A673 (cell line): ENCODE results near the gene GPR32. TPM values are rescaled to one million over a fixed set of nuclear protein-coding genes. Genes with fewer than 3 reads are reported as not detected.

ENCODE experiments used
- BruUV-seq: library from RNA; stranded (reverse); fragments of 400-500 nt; replicated peaks from 2 replicates; lab custom pipeline; 2021; lab: Mats Ljungman, UMichigan
- CTCF ChIA-PET: fragments of 300-600 bp; sonication (Branson Sonifier 250); formaldehyde crosslinking; loops from one replicate; lab custom pipeline; 2022; ENCODE audit warnings: antibody characterized with exemption; lab: Charles Lee
- POLR2A ChIA-PET: fragments of 300-600 bp; sonication (Branson Sonifier 250); formaldehyde crosslinking; loops from one replicate; lab custom pipeline; 2022; ENCODE audit warnings: antibody characterized with exemption; ENCODE audit not compliant: low non-redundant PET; lab: Charles Lee
- DNase-seq: peaks from one replicate; pipeline ENCODE4 v3.0.0-alpha.2; 2015; ENCODE audit warnings: low spot score
- H3K27ac ChIP-seq: fragments of 200-600 bp; sonication (generic); 2 replicates; pipeline ENCODE4 v1.5.1; 2016; ENCODE audit warnings: mixed run types, low read depth, mild to moderate bottlenecking, mixed read lengths, antibody characterized with exemption, low read length; ENCODE audit not compliant: poor library complexity, severe bottlenecking
- H3K27me3 ChIP-seq: fragments of 200-600 bp; sonication (generic); replicated peaks from 2 replicates; pipeline ENCODE4 v1.6.1; 2017; ENCODE audit warnings: mixed run types, low read depth, mild to moderate bottlenecking, mixed read lengths, antibody characterized with exemption, low read length; ENCODE audit not compliant: insufficient read depth, poor library complexity
- H3K36me3 ChIP-seq: fragments of 200-600 bp; sonication (generic); 2 replicates; pipeline ENCODE4 v1.6.1; 2016; ENCODE audit warnings: mixed run types, mild to moderate bottlenecking, mixed read lengths, antibody characterized with exemption, low read length; ENCODE audit not compliant: insufficient read depth, poor library complexity, severe bottlenecking
- H3K4me1 ChIP-seq: fragments of 200-600 bp; sonication (generic); 2 replicates; pipeline ENCODE4 v1.6.1; 2017; ENCODE audit warnings: mixed run types, mild to moderate bottlenecking, mixed read lengths, antibody characterized with exemption, low read length; ENCODE audit not compliant: insufficient read depth, poor library complexity, severe bottlenecking
- H3K4me3 ChIP-seq: fragments of 200-600 bp; sonication (generic); 2 replicates; pipeline ENCODE4 v1.5.1; 2016; ENCODE audit warnings: low read depth, mixed run types, mild to moderate bottlenecking, mixed read lengths, low read length; ENCODE audit not compliant: poor library complexity, severe bottlenecking
- H3K9me3 ChIP-seq: fragments of 200-600 bp; sonication (generic); 2 replicates; pipeline ENCODE4 v1.6.1; 2016; ENCODE audit warnings: mixed run types, low read depth, mild to moderate bottlenecking, mixed read lengths, antibody characterized with exemption, low read length; ENCODE audit not compliant: poor library complexity, severe bottlenecking
- CTCF ChIP-seq: fragments of 300-800, 200-600 bp; sonication (generic); conservative IDR thresholded peaks from 2 replicates; pipeline ENCODE4 v1.5.1; 2017; ENCODE audit warnings: low read depth, mild to moderate bottlenecking, antibody characterized with exemption, low read length, moderate library complexity, mixed read lengths
- EZH2 ChIP-seq: fragments of 200-600 bp; sonication (generic); IDR thresholded peaks from 2 replicates; pipeline ENCODE4 v1.6.1; 2017; ENCODE audit warnings: borderline replicate concordance, low read depth, mild to moderate bottlenecking, mixed read lengths, antibody characterized with exemption, low read length; ENCODE audit not compliant: poor library complexity, severe bottlenecking
- intact Hi-C: fragments of 100-400 bp; cut with micrococcal nuclease; formaldehyde crosslinking; loops from one replicate; pipeline ENCODE4 v1.10.0; 2022; ENCODE audit not compliant: unreplicated experiment
- total RNA-seq: library from RNA; stranded (reverse); gene quantifications from 2 replicates; pipeline ENCODE4 v1.2.3, GENCODE V29; 2021

GPR32 gene
- total RNA-seq, 1 experiment from 2014 or later, result not detected

GRCh38 chr19:50776131-50776530, 5.9 kb downstream of the GPR32 start:
- H3K9me3 ChIP-seq, result no peaks in the 10 kb centered on the region
- H3K27me3 ChIP-seq, result no peaks in the 10 kb centered on the region
- DNase-seq, result no peak
- CTCF ChIA-PET, result no interaction called here
- H3K4me1 ChIP-seq, result peaks cover 17% of the 10 kb centered on the region
- H3K36me3 ChIP-seq, result no peaks in the 10 kb centered on the region
- no peak overlapping the region for H3K4me3 ChIP-seq
- BruUV-seq, result no TSS peak
- TF ChIP-seq CTCF (no peak), EZH2 (no peak)
- intact Hi-C loops, result loop anchor here (5.0 kb wide), 1 partner anchor 54 kb away; the partner anchor contains the start of gene CLEC11A
- POLR2A ChIA-PET, result no interaction called here
- no peak overlapping the region for H3K27ac ChIP-seq

GRCh38 chr19:50777261-50777660, 7.0 kb downstream of the GPR32 start:
- H3K27me3 ChIP-seq, result no peaks in the 10 kb centered on the region
- no peak overlapping the region for H3K4me3 ChIP-seq
- H3K27ac ChIP-seq, result no peak overlapping the region
- intact Hi-C loops, result loop anchor here (5.0 kb wide), 1 partner anchor 55 kb away; the partner anchor contains the start of gene CLEC11A
- ChIA-PET POLR2A (no interaction called here), CTCF (interaction anchor here (1.1 kb wide), 1 partner anchor 53 kb away, joined by 10 read pairs; no protein-coding TSS in a partner anchor)
- DNase-seq, result no peak
- TF ChIP-seq EZH2, result no peak
- no peak for TF ChIP-seq CTCF
- no peaks in the 10 kb centered on the region for H3K36me3 ChIP-seq
- BruUV-seq, result no TSS peak
- H3K9me3 ChIP-seq, result no peaks in the 10 kb centered on the region
- peaks cover 17% of the 10 kb centered on the region for H3K4me1 ChIP-seq

DNA sequence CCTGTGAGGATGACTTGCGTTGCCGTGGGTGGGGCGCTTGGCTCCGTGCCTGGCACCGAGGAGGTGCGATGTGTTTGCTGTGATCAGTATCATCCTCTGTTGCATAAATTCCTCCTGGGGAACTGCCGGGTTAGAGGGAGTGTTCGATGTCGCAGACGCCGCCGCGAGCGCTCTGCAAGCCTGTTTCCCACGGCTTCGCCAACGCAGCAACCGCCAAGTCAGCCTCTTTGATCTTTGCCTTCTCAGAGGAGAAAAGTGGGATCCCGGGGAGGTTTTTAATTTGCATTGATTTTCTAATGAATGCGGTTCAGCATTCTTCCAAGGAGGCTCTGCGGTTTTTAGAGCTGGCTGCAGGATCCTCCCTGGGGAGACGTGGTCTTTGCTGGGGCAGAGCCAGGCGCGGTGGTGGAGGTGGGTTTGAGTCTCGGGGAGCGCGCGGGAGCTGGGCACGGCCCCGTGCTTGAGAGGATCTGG, 7.6 kb downstream of the GPR32 start:
- ChIA-PET CTCF (interaction anchor here (1.1 kb wide), 1 partner anchor 53 kb away, joined by 10 read pairs; no protein-coding TSS in a partner anchor), POLR2A (interaction anchor here (0.7 kb wide), 1 partner anchor 420 kb away, joined by 3 read pairs; no protein-coding TSS in a partner anchor)
- TF ChIP-seq EZH2 (no peak), CTCF (no peak)
- DNase-seq, result peak; percentile 85
- Histone ChIP-seq H3K36me3 (no peaks in the 10 kb centered on the region), H3K27ac (no peak overlapping the region), H3K4me1 (peaks cover 17% of the 10 kb centered on the region), H3K27me3 (no peaks in the 10 kb centered on the region), H3K9me3 (no peaks in the 10 kb centered on the region), H3K4me3 (peak overlapping the region; percentile 39)
- intact Hi-C loops, result loop anchor here (5.0 kb wide), 1 partner anchor 56 kb away; the partner anchor contains the start of gene CLEC11A
- no TSS peak for BruUV-seq
